Naive thymus-derived CD8-positive, alpha-beta T cell (primary cell): ENCODE results near the gene RGP1. TPM values are rescaled to one million over a fixed set of nuclear protein-coding genes. Genes with fewer than 3 reads are reported as not detected.

ENCODE experiments used
- ATAC-seq, 2 donors: fragments of 150-1000 bp; cut with Tn5 transposase in 1 of 2; sonication (Bioruptor Pico), chemical (Tn5 transposase) in 1 of 2; 1 replicate in 1 of 2; 2 replicates in 1 of 2; pipeline ENCODE4 v1.10.0; 2021; ENCODE audit warnings: mild to moderate bottlenecking in 2 of 2, moderate library complexity in 2 of 2
- POLR2A ChIA-PET: fragments of 350-600 bp; sonication (Branson Sonifier 250); formaldehyde crosslinking; loops from one replicate; lab custom pipeline; 2021; ENCODE audit warnings: antibody characterized with exemption; lab: Charles Lee
- DNase-seq, 10 donors: peaks; one replicate each; pipeline versions ENCODE4 v3.0.0 to v3.0.0-alpha.2; 2020 to 2022
- H3K27ac Mint-ChIP-seq, 10 donors: one replicate each; pipeline ENCODE4 v1.8.0; 2020 to 2022; ENCODE audit warnings: mild to moderate bottlenecking in 10 of 10, mixed read lengths in 10 of 10, moderate library complexity in 4 of 10, inconsistent platforms in 1 of 10
- H3K27me3 Mint-ChIP-seq, 5 donors: one replicate each; pipeline ENCODE4 v1.8.0; 2021 to 2022; ENCODE audit warnings: mixed read lengths in 5 of 5
- H3K36me3 Mint-ChIP-seq, 3 donors: one replicate each; pipeline ENCODE4 v1.8.0; 2020 to 2022; ENCODE audit warnings: mixed read lengths in 3 of 3, mild to moderate bottlenecking in 2 of 3, inconsistent platforms in 1 of 3
- H3K4me1 Mint-ChIP-seq, 4 donors: one replicate each; pipeline ENCODE4 v1.8.0; 2021 to 2022; ENCODE audit warnings: mixed read lengths in 4 of 4
- H3K4me3 Mint-ChIP-seq, 10 donors: one replicate each; pipeline ENCODE4 v1.8.0; 2020 to 2022; ENCODE audit warnings: mild to moderate bottlenecking in 10 of 10, mixed read lengths in 10 of 10, moderate library complexity in 6 of 10, inconsistent platforms in 1 of 10
- H3K9me3 Mint-ChIP-seq, 9 donors: one replicate each; pipeline ENCODE4 v1.8.0; 2020 to 2022; ENCODE audit warnings: mixed read lengths in 9 of 9, mild to moderate bottlenecking in 3 of 9, inconsistent platforms in 1 of 9, moderate library complexity in 1 of 9
- polyA plus RNA-seq, 3 donors: library from polyadenylated mRNA; unstranded; fragments of 300-500 nt; fragmentation: Illumina TruSeq; gene quantifications; one replicate each; pipeline ENCODE4 v1.2.3, GENCODE V29; 2021
- total RNA-seq, 8 experiments: library from RNA in 2 of 8; stranded (reverse) in 2 of 8; gene quantifications; one replicate each; pipeline ENCODE4 v1.2.3 and lab custom pipeline; 2021 to 2026

The RGP1 gene
- total and polyA plus RNA-seq, 5 experiments from 2014 or later: 6.8 to 31.7 (median 9.6) TPM

GRCh38 chr9:35711501-35712428 lies 37.3 kb upstream of the RGP1 start:
- DNase-seq (no peak), ATAC-seq (no peak)
- peak overlapping the region in 1 of 10 donors; percentile 78 for H3K27ac Mint-ChIP-seq
- POLR2A ChIA-PET: no interaction called here
- H3K27me3 Mint-ChIP-seq: no peaks in the 10 kb centered on the region
- peaks cover 0 to 13% (median 2%) of the 10 kb centered on the region in 4 donors for H3K4me1 Mint-ChIP-seq
- H3K4me3 Mint-ChIP-seq: no peak overlapping the region
- no peaks in the 10 kb centered on the region for H3K9me3 Mint-ChIP-seq
- H3K36me3 Mint-ChIP-seq: peaks cover 10 to 94% (median 31%) of the 10 kb centered on the region in 3 donors

- Mint-ChIP-seq H3K4me1 (peaks cover 0 to 9% (median 2%) of the 10 kb centered on the region in 4 donors), H3K4me3 (no peak overlapping the region), H3K9me3 (no peaks in the 10 kb centered on the region), H3K27ac (peak overlapping the region in 1 of 10 donors; percentile 15), H3K36me3 (peaks cover 3 to 94% (median 21%) of the 10 kb centered on the region in 3 donors), H3K27me3 (no peaks in the 10 kb centered on the region)
- POLR2A ChIA-PET: interaction anchor here (0.6 to 1.9 kb wide), 3 partner anchors 15 to 95 kb away, joined by 3 to 5 read pairs (median 4); partner anchors contain the start of genes CD72 and TLN1
- DNase-seq: no peak
- ATAC-seq: no peak
Measured at GRCh38 chr9:35712762-35713400, 36.2 kb upstream of the RGP1 start.

- Mint-ChIP-seq H3K27me3 (no peaks in the 10 kb centered on the region), H3K9me3 (no peaks in the 10 kb centered on the region), H3K4me1 (peaks cover 0 to 12% (median 2%) of the 10 kb centered on the region in 4 donors), H3K27ac (peak overlapping the region in 4 of 10 donors; percentile 14 to 44 (median 33)), H3K4me3 (no peak overlapping the region), H3K36me3 (peaks cover 0 to 94% (median 23%) of the 10 kb centered on the region in 3 donors)
- POLR2A ChIA-PET: interaction anchor here (1.9 kb wide), 1 partner anchor 18 kb away, joined by 4 read pairs; the partner anchor contains the start of gene TLN1
- DNase-seq (no peak), ATAC-seq (no peak)
Measured at GRCh38 chr9:35713578-35713977, 35.5 kb upstream of the RGP1 start.

GRCh38 chr9:35714123-35714522 lies 35.0 kb upstream of the RGP1 start:
- POLR2A ChIA-PET: interaction anchor here (1.9 kb wide), 1 partner anchor 18 kb away, joined by 4 read pairs; the partner anchor contains the start of gene TLN1
- H3K27ac Mint-ChIP-seq: peak overlapping the region in 2 of 10 donors; percentile 66 to 76

GRCh38 chr9:35714579-35715252 lies 34.4 kb upstream of the RGP1 start:
- DNase-seq: no peak
- Mint-ChIP-seq H3K4me3 (no peak overlapping the region), H3K4me1 (peaks cover 0 to 12% (median 6%) of the 10 kb centered on the region in 4 donors), H3K9me3 (no peaks in the 10 kb centered on the region), H3K27me3 (no peaks in the 10 kb centered on the region), H3K36me3 (peaks cover 0 to 95% (median 26%) of the 10 kb centered on the region in 3 donors), H3K27ac (peak overlapping the region in 5 of 10 donors; percentile 20 to 76 (median 53))
- POLR2A ChIA-PET: no interaction called here
- no peak for ATAC-seq

More at GRCh38 chr9:35714123-35714522, 35.0 kb upstream of the RGP1 start:
- no peak for ATAC-seq
- peaks cover 0 to 12% (median 4%) of the 10 kb centered on the region in 4 donors for H3K4me1 Mint-ChIP-seq
- no peak overlapping the region for H3K4me3 Mint-ChIP-seq
- no peaks in the 10 kb centered on the region for H3K9me3 Mint-ChIP-seq
- H3K27me3 Mint-ChIP-seq: no peaks in the 10 kb centered on the region
- H3K36me3 Mint-ChIP-seq: peaks cover 0 to 94% (median 23%) of the 10 kb centered on the region in 3 donors
- no peak for DNase-seq

- ATAC-seq (no peak), DNase-seq (no peak)
- Mint-ChIP-seq H3K4me3 (no peak overlapping the region), H3K4me1 (peaks cover 0 to 12% (median 6%) of the 10 kb centered on the region in 4 donors), H3K9me3 (no peaks in the 10 kb centered on the region), H3K36me3 (peaks cover 0 to 100% (median 19%) of the 10 kb centered on the region in 3 donors), H3K27ac (peak overlapping the region in 4 of 10 donors; percentile 12 to 80 (median 37)), H3K27me3 (no peaks in the 10 kb centered on the region)
- POLR2A ChIA-PET: interaction anchor here (1.0 to 2.1 kb wide), 2 partner anchors 10 to 16 kb away, joined by 3 to 5 read pairs; partner anchors contain the start of genes CREB3 and TLN1
Measured at GRCh38 chr9:35716230-35716629, 32.9 kb upstream of the RGP1 start.

GRCh38 chr9:35717132-35717870 lies 31.8 kb upstream of the RGP1 start:
- POLR2A ChIA-PET: interaction anchor here (2.1 kb wide), 1 partner anchor 15 kb away, joined by 5 read pairs; the partner anchor contains the start of genes CREB3 and TLN1
- H3K36me3 Mint-ChIP-seq: peaks cover 0 to 100% (median 24%) of the 10 kb centered on the region in 3 donors
- H3K4me3 Mint-ChIP-seq: no peak overlapping the region
- no peak for DNase-seq
- H3K27me3 Mint-ChIP-seq: no peaks in the 10 kb centered on the region
- no peaks in the 10 kb centered on the region for H3K9me3 Mint-ChIP-seq
- H3K27ac Mint-ChIP-seq: peak overlapping the region in 2 of 10 donors; percentile 56 to 80
- ATAC-seq: no peak
- peaks cover 0 to 13% (median 9%) of the 10 kb centered on the region in 4 donors for H3K4me1 Mint-ChIP-seq

- H3K27ac Mint-ChIP-seq: peak overlapping the region in 1 of 10 donors; percentile 83
- H3K9me3 Mint-ChIP-seq: no peaks in the 10 kb centered on the region
- peaks cover 0 to 13% (median 9%) of the 10 kb centered on the region in 4 donors for H3K4me1 Mint-ChIP-seq
- POLR2A ChIA-PET: no interaction called here
- ATAC-seq: peak in 1 of 2 donors; percentile 73
- H3K4me3 Mint-ChIP-seq: no peak overlapping the region
- peak in 1 of 10 donors; percentile 9 for DNase-seq
- no peaks in the 10 kb centered on the region for H3K27me3 Mint-ChIP-seq
- peaks cover 0 to 99% (median 24%) of the 10 kb centered on the region in 3 donors for H3K36me3 Mint-ChIP-seq
Measured at GRCh38 chr9:35718721-35719511, 30.2 kb upstream of the RGP1 start.

GRCh38 chr9:35719546-35719945 lies 29.5 kb upstream of the RGP1 start:
- H3K36me3 Mint-ChIP-seq: peaks cover 0 to 99% (median 24%) of the 10 kb centered on the region in 3 donors
- H3K27me3 Mint-ChIP-seq: no peaks in the 10 kb centered on the region
- H3K27ac Mint-ChIP-seq: peak overlapping the region in 3 of 10 donors; percentile 27 to 83 (median 50)
- H3K9me3 Mint-ChIP-seq: no peaks in the 10 kb centered on the region
- DNase-seq: no peak
- H3K4me1 Mint-ChIP-seq: peaks cover 3 to 13% (median 10%) of the 10 kb centered on the region in 4 donors
- POLR2A ChIA-PET: no interaction called here
- no peak for ATAC-seq
- H3K4me3 Mint-ChIP-seq: no peak overlapping the region

GRCh38 chr9:35723426-35723825 lies 25.7 kb upstream of the RGP1 start:
- peaks cover 4 to 15% (median 10%) of the 10 kb centered on the region in 4 donors for H3K4me1 Mint-ChIP-seq
- peaks cover 0 to 82% (median 12%) of the 10 kb centered on the region in 3 donors for H3K36me3 Mint-ChIP-seq
- H3K4me3 Mint-ChIP-seq: no peak overlapping the region
- H3K27me3 Mint-ChIP-seq: no peaks in the 10 kb centered on the region
- no peak for DNase-seq
- H3K9me3 Mint-ChIP-seq: no peaks in the 10 kb centered on the region
- ATAC-seq: no peak
- no peak overlapping the region for H3K27ac Mint-ChIP-seq
- POLR2A ChIA-PET: no interaction called here

GRCh38 chr9:35723908-35724307 lies 25.2 kb upstream of the RGP1 start:
- Mint-ChIP-seq H3K36me3 (peaks cover 0 to 77% (median 11%) of the 10 kb centered on the region in 3 donors), H3K27ac (peak overlapping the region in 1 of 10 donors; percentile 37), H3K27me3 (no peaks in the 10 kb centered on the region), H3K4me1 (peaks cover 4 to 15% (median 9%) of the 10 kb centered on the region in 4 donors), H3K9me3 (no peaks in the 10 kb centered on the region), H3K4me3 (no peak overlapping the region)
- POLR2A ChIA-PET: no interaction called here
- DNase-seq (no peak), ATAC-seq (no peak)
